GM12865 (cell line): Measurements from ENCODE around the gene C15orf39.

Source experiments
- DNase-seq: peaks from one replicate; pipeline ENCODE4 v3.0.0; 2010; ENCODE audit warnings: low read depth
- H3K4me3 ChIP-seq: 2 replicates; pipeline ENCODE4 v1.5.1; 2011; ENCODE audit warnings: mild to moderate bottlenecking, low read depth, low read length, control low read depth
- CTCF ChIP-seq: IDR thresholded peaks from 2 replicates; pipeline ENCODE4 v1.5.1; 2011; ENCODE audit warnings: low read length, control low read depth, low read depth, inconsistent platforms; ENCODE audit not compliant: insufficient read depth; ENCODE audit errors: missing control alignments

C15orf39 gene

GRCh38 chr15:75174102-75174501 lies 27.6 kb upstream of the C15orf39 start:
- TF ChIP-seq CTCF, result no peak
- H3K4me3 ChIP-seq, result no peak overlapping the region
- DNase-seq, result no peak

- no peak overlapping the region for H3K4me3 ChIP-seq
- no peak for DNase-seq
- TF ChIP-seq CTCF, result no peak
Measured at GRCh38 chr15:75174729-75175128, 27.0 kb upstream of the C15orf39 start.

GRCh38 chr15:75176396-75176761 lies 25.3 kb upstream of the C15orf39 start:
- no peak overlapping the region for H3K4me3 ChIP-seq
- no peak for DNase-seq
- no peak for TF ChIP-seq CTCF

- DNase-seq, result no peak
- no peak overlapping the region for H3K4me3 ChIP-seq
- TF ChIP-seq CTCF, result no peak
Measured at GRCh38 chr15:75177360-75178071, 24.2 kb upstream of the C15orf39 start.

- no peak for TF ChIP-seq CTCF
- no peak overlapping the region for H3K4me3 ChIP-seq
- no peak for DNase-seq
Measured at GRCh38 chr15:75178171-75178937, 23.3 kb upstream of the C15orf39 start.

- no peak overlapping the region for H3K4me3 ChIP-seq
- no peak for TF ChIP-seq CTCF
- no peak for DNase-seq
Measured at GRCh38 chr15:75178938-75179745, 22.5 kb upstream of the C15orf39 start.
